Trophoblast cell (in vitro differentiated cells and primary cell): ENCODE measurements around the gene CABP4.
A peak's percentile ranks its signal among the peaks of the same experiment; 100 is the strongest.

Experiments used
- DNase-seq, 2 donors: peaks; one replicate each; pipeline ENCODE4 v3.0.0-alpha.2; 2016
- H2AFZ ChIP-seq: 2 replicates; pipeline ENCODE4 v1.6.1; 2013; ENCODE audit warnings: low read length, moderate library complexity, mild to moderate bottlenecking; ENCODE audit not compliant: insufficient read depth, poor library complexity
- H2AK5ac ChIP-seq: 2 replicates; pipeline ENCODE4 v1.6.1; 2013; ENCODE audit warnings: mild to moderate bottlenecking, low read length
- H2BK120ac ChIP-seq: 2 replicates; pipeline ENCODE4 v1.6.1; 2013; ENCODE audit warnings: low read length, mild to moderate bottlenecking, moderate library complexity; ENCODE audit not compliant: insufficient read depth, poor library complexity
- H2BK12ac ChIP-seq: 2 replicates; pipeline ENCODE4 v1.6.1; 2013; ENCODE audit warnings: mild to moderate bottlenecking, low read length, moderate library complexity
- H2BK5ac ChIP-seq: 2 replicates; pipeline ENCODE4 v1.6.1; 2013; ENCODE audit warnings: low read length, low read depth, moderate library complexity, mild to moderate bottlenecking; ENCODE audit not compliant: poor library complexity
- H3K14ac ChIP-seq: 2 replicates; pipeline ENCODE4 v1.6.1; 2013; ENCODE audit warnings: mild to moderate bottlenecking, low read length
- H3K18ac ChIP-seq: 2 replicates; pipeline ENCODE4 v1.6.1; 2013; ENCODE audit warnings: mild to moderate bottlenecking, low read length
- H3K23ac ChIP-seq: 2 replicates; pipeline ENCODE4 v1.6.1; 2013; ENCODE audit warnings: low read length
- H3K27ac ChIP-seq: 2 replicates; pipeline ENCODE4 v1.5.1; 2013; ENCODE audit warnings: low read depth, mild to moderate bottlenecking, inconsistent platforms, low read length, moderate library complexity
- H3K27me3 ChIP-seq: 2 replicates; pipeline ENCODE4 v1.6.1; 2013; ENCODE audit warnings: inconsistent platforms, mild to moderate bottlenecking, low read length, moderate library complexity; ENCODE audit not compliant: insufficient read depth
- H3K36me3 ChIP-seq, 2 experiments: 1 replicate in 1 of 2; 2 replicates in 1 of 2; pipeline ENCODE4 v1.6.1; 2013; ENCODE audit warnings: low read length in 2 of 2, mild to moderate bottlenecking in 2 of 2, moderate library complexity in 1 of 2; ENCODE audit not compliant: insufficient read depth in 2 of 2, control insufficient read depth in 1 of 2
- H3K4ac ChIP-seq: 2 replicates; pipeline ENCODE4 v1.6.1; 2013; ENCODE audit warnings: low read depth, mild to moderate bottlenecking, low read length, moderate library complexity
- H3K4me1 ChIP-seq, 2 experiments: 1 replicate in 1 of 2; 2 replicates in 1 of 2; pipeline ENCODE4 v1.6.1; 2013; ENCODE audit warnings: low read length in 2 of 2, mild to moderate bottlenecking in 2 of 2, moderate library complexity in 1 of 2; ENCODE audit not compliant: insufficient read depth in 2 of 2, control insufficient read depth in 1 of 2
- H3K4me2 ChIP-seq: 2 replicates; pipeline ENCODE4 v1.6.1; 2013; ENCODE audit warnings: inconsistent platforms, mild to moderate bottlenecking, low read length, moderate library complexity
- H3K4me3 ChIP-seq: 2 replicates; pipeline ENCODE4 v1.5.1; 2013; ENCODE audit warnings: mild to moderate bottlenecking, low read depth, low read length, inconsistent platforms
- H3K79me1 ChIP-seq: one replicate; pipeline ENCODE4 v1.6.1; 2013; ENCODE audit warnings: low read length
- H3K79me2 ChIP-seq: 2 replicates; pipeline ENCODE4 v1.6.1; 2013; ENCODE audit warnings: low read length, mild to moderate bottlenecking; ENCODE audit not compliant: control insufficient read depth, insufficient read depth, poor library complexity
- H3K9ac ChIP-seq: 2 replicates; pipeline ENCODE4 v1.6.1; 2013; ENCODE audit warnings: mild to moderate bottlenecking, low read length
- H3K9me3 ChIP-seq: 2 replicates; pipeline ENCODE4 v1.6.1; 2013; ENCODE audit warnings: low read depth, mild to moderate bottlenecking, control low read depth, inconsistent platforms, low read length; ENCODE audit not compliant: insufficient read depth
- H4K12ac ChIP-seq: 2 replicates; pipeline ENCODE4 v1.6.1; 2013; ENCODE audit warnings: low read depth, mild to moderate bottlenecking, low read length, moderate library complexity
- H4K8ac ChIP-seq: 2 replicates; pipeline ENCODE4 v1.6.1; 2013; ENCODE audit warnings: low read depth, mild to moderate bottlenecking, low read length, moderate library complexity
- H4K91ac ChIP-seq: one replicate; pipeline ENCODE4 v1.6.1; 2013; ENCODE audit warnings: low read depth, mild to moderate bottlenecking, low read length, moderate library complexity
- WGBS: extraction: QIAGEN DNeasy Blood & Tissue Kit; methylation state at CpG from one replicate; pipeline ENCODE4 v1.1.7; 2013; ENCODE audit warnings: missing lambda C conversion rate; ENCODE audit not compliant: insufficient read length, insufficient coverage; ENCODE audit errors: extremely low coverage; 5-methylcytosine and 5-hydroxymethylcytosine counted together

Gene CABP4

GRCh38 chr11:67506426-67507051 lies 51.4 kb downstream of the CABP4 start:
- Histone ChIP-seq H4K91ac (peak overlapping the region; percentile 2), H2BK12ac (no peak overlapping the region), H3K18ac (peak overlapping the region; percentile 30), H3K23ac (no peak overlapping the region), H3K36me3 (peaks cover 20 to 22% of the 10 kb centered on the region in 2 experiments), H3K27me3 (no peaks in the 10 kb centered on the region), H2AK5ac (peak overlapping the region; percentile 41), H3K4ac (peak overlapping the region; percentile 71), H3K9ac (no peak overlapping the region), H2AFZ (no peak overlapping the region), H4K12ac (no peak overlapping the region), H3K9me3 (no peaks in the 10 kb centered on the region), H2BK5ac (peak overlapping the region; percentile 16), H3K27ac (no peak overlapping the region), H3K79me1 (peaks cover 24% of the 10 kb centered on the region), H3K79me2 (peaks cover 17% of the 10 kb centered on the region), H3K14ac (no peak overlapping the region), H3K4me3 (no peak overlapping the region), H4K8ac (peak overlapping the region; percentile 8), H3K4me1 (peaks cover 23 to 36% of the 10 kb centered on the region in 2 experiments), H3K4me2 (no peak overlapping the region), H2BK120ac (no peak overlapping the region)
- no peak for DNase-seq
- no CpG with 5 or more reads among the region's 16 CpGs for WGBS

GRCh38 chr11:67507242-67507863 lies 52.2 kb downstream of the CABP4 start:
- H3K27ac ChIP-seq, result peak overlapping the region; percentile 68
- H2AFZ ChIP-seq, result peak overlapping the region; percentile 86
- H4K91ac ChIP-seq, result peak overlapping the region; percentile 90
- peak overlapping the region; percentile 61 for H3K18ac ChIP-seq
- no peak overlapping the region for H2BK120ac ChIP-seq
- H2BK12ac ChIP-seq, result peak overlapping the region; percentile 26
- H4K8ac ChIP-seq, result peak overlapping the region; percentile 91
- H3K36me3 ChIP-seq, result peaks cover 12 to 14% of the 10 kb centered on the region in 2 experiments
- H3K4me1 ChIP-seq, result peaks cover 23 to 36% of the 10 kb centered on the region in 2 experiments
- no CpG with 5 or more reads among the region's 33 CpGs for WGBS
- H3K79me1 ChIP-seq, result peaks cover 24% of the 10 kb centered on the region
- peak overlapping the region; percentile 63 for H3K4me2 ChIP-seq
- peak overlapping the region; percentile 86 for H3K14ac ChIP-seq
- no peak overlapping the region for H2BK5ac ChIP-seq
- H3K9me3 ChIP-seq, result no peaks in the 10 kb centered on the region
- DNase-seq, result peak in 1 of 2 donors; percentile 81
- H3K79me2 ChIP-seq, result peaks cover 17% of the 10 kb centered on the region
- H3K4me3 ChIP-seq, result peak overlapping the region; percentile 73
- peak overlapping the region; percentile 65 for H4K12ac ChIP-seq
- H3K27me3 ChIP-seq, result no peaks in the 10 kb centered on the region
- H3K9ac ChIP-seq, result peak overlapping the region; percentile 11
- H3K4ac ChIP-seq, result peak overlapping the region; percentile 35
- peak overlapping the region; percentile 40 for H2AK5ac ChIP-seq
- no peak overlapping the region for H3K23ac ChIP-seq

- Histone ChIP-seq H4K12ac (peak within 1 kb of the TSS; percentile 99), H3K4me3 (peak within 1 kb of the TSS; percentile 90), H4K8ac (peak within 1 kb of the TSS; percentile 100), H3K79me1 (peaks cover 24% of the 10 kb centered on the region), H3K27me3 (no peaks in the 10 kb centered on the region), H3K27ac (peak within 1 kb of the TSS; percentile 91), H3K23ac (no peak within 1 kb of the TSS), H3K79me2 (peaks cover 17% of the 10 kb centered on the region), H2BK12ac (peak within 1 kb of the TSS; percentile 77), H2BK5ac (peak within 1 kb of the TSS; percentile 98), H2AFZ (peak within 1 kb of the TSS; percentile 100), H3K4me2 (peak within 1 kb of the TSS; percentile 83), H2AK5ac (peak within 1 kb of the TSS; percentile 88), H4K91ac (peak within 1 kb of the TSS; percentile 99), H3K4ac (peak within 1 kb of the TSS; percentile 88), H3K9ac (peak within 1 kb of the TSS; percentile 81), H3K36me3 (peaks cover 8 to 11% of the 10 kb centered on the region in 2 experiments), H3K4me1 (peaks cover 23 to 36% of the 10 kb centered on the region in 2 experiments), H2BK120ac (peak within 1 kb of the TSS; percentile 94), H3K18ac (peak within 1 kb of the TSS; percentile 99), H3K9me3 (no peaks in the 10 kb centered on the region), H3K14ac (peak within 1 kb of the TSS; percentile 93)
- peak; percentile 100 for DNase-seq
- WGBS, result no CpG with 5 or more reads among the region's 57 CpGs
Measured at GRCh38 chr11:67507864-67508485, 52.8 kb downstream of the CABP4 start, which contains the start of gene CDK2AP2. Gene CDK2AP2 (minus strand): TSS chr11:67508162. CDS start chr11:67508082, 80 bp downstream.

- Histone ChIP-seq H3K23ac (no peak overlapping the region), H4K91ac (peak overlapping the region; percentile 99), H4K12ac (peak overlapping the region; percentile 99), H2BK5ac (peak overlapping the region; percentile 98), H3K9me3 (no peaks in the 10 kb centered on the region), H3K79me1 (peaks cover 24% of the 10 kb centered on the region), H3K14ac (peak overlapping the region; percentile 93), H2AFZ (peak overlapping the region; percentile 100), H3K27ac (peak overlapping the region; percentile 91), H3K4ac (peak overlapping the region; percentile 88), H3K36me3 (peaks cover 5 to 8% of the 10 kb centered on the region in 2 experiments), H4K8ac (peak overlapping the region; percentile 100), H3K79me2 (peaks cover 15% of the 10 kb centered on the region), H3K4me1 (peaks cover 20 to 30% of the 10 kb centered on the region in 2 experiments), H2BK12ac (peak overlapping the region; percentile 77), H3K4me3 (peak overlapping the region; percentile 90), H3K18ac (peak overlapping the region; percentile 99), H3K9ac (peak overlapping the region; percentile 81), H3K27me3 (no peaks in the 10 kb centered on the region), H3K4me2 (peak overlapping the region; percentile 83), H2AK5ac (peak overlapping the region; percentile 88), H2BK120ac (peak overlapping the region; percentile 94)
- peak; percentile 96 to 100 for DNase-seq
- no CpG with 5 or more reads among the region's 57 CpGs for WGBS
Measured at GRCh38 chr11:67508486-67509121, 53.5 kb downstream of the CABP4 start.
